HG03520 (cell line): ENCODE results near the gene ATP1A4.
"Not testable (repeated sequence)": the region's sequence is repeated elsewhere in the genome, so short reads cannot be mapped to it uniquely, and the experiment has no call there.

Source experiments
- ATAC-seq: cut with Tn5 transposase; IDR thresholded peaks from one replicate; pipeline ENCODE4 v1.9.1; 2021; ENCODE audit warnings: mild to moderate bottlenecking, moderate library complexity; ENCODE audit not compliant: unreplicated experiment

Gene ATP1A4

GRCh38 chr1:160122978-160123495 is 28.4 kb upstream of the ATP1A4 start:
- ATAC-seq: no peak

DNA sequence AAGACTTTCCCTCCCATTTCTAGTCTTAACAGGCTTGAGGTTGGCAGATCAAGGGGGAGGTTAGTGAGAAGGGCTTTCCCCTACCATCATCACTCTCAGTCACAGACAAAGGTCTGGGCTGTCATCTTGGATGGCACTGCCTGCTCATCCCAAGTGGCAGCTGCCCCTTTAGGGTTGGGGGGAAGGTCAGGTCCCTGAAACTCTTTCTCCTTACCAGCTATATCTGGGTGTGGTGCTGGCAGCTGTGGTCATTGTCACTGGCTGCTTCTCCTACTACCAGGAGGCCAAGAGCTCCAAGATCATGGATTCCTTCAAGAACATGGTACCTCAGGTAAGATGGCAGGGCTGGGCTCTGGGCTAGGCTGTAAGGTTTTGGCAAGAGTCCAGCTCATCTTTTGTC is 27.7 kb upstream of the ATP1A4 start:
- no peak for ATAC-seq

DNA sequence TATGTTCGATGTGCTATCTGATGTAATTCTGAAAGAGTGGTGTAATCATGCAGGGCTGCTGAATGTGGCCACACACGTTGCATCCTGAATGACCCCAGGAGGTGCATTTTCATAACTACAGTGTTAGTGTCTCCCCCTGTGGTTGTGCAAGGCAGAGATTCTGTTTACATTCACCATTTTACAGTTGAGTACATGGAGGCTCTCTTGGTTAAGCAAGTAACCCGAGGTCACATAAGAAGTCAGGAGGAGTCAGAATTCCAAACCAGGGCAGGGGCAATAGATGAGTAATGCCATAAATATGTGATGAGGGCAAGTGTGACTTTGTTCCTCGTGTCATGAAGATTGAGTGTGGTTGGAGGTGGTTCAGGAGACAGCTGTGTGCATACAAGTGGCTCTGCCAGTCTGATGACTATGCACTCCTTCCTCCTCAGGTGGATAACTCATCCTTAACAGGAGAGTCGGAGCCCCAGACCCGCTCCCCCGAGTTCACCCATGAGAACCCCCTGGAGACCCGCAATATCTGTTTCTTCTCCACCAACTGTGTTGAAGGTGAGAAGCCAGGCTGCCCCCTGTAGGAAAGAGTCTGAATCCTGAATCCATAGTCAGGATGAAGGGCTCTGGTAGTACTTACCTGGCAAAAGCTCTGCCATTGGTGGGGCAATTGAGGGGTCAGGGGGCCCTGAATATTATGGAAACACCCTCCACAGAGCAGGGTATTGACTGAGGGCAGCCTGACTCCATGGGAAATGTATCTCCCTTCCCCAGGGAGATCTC is 26.5 kb upstream of the ATP1A4 start:
- ATAC-seq: no peak

DNA sequence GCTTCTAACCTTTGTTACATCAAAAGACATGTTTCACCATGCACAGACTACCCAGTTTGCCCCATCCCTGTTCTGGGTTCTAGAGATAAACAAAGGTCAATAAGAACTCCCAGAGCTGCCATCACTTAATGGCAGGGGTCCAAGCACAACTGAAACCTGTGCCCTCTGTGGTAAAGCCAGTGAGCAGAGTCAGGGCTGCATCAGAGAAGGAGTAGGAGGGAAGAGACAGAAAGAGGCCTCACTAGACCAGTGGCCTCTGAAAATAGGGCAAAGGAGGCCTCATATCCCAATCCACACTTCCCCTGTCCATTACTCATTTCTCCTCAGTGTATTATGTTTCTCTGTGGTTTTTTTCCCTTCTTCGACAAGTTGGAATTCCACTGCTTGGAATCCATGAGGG is 25.7 kb upstream of the ATP1A4 start:
- no peak for ATAC-seq

DNA sequence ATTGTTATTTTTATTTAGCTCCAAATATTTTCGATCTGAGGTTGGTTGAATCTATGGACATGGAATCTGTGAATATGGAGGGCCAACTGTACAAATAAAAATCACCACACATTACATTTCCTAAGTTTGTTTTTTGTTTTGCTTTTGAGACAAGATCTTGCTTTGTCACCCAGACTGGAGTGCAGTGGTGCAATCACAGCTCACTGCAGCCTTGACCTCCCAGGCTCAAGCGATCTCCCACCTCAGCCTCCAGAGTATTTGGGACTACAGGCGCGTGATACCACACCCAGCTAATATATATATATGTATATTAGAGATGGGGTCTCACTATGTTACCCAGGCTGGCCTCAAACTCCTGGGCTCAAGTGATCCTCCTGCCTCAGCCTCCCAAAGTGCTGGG is 25.1 kb upstream of the ATP1A4 start:
- ATAC-seq: not testable (repeated sequence)

- ATAC-seq: no peak
Observed at GRCh38 chr1:160127381-160127780, 24.0 kb upstream of the ATP1A4 start.

GRCh38 chr1:160127865-160128523 is 23.4 kb upstream of the ATP1A4 start:
- ATAC-seq: no peak

- ATAC-seq: no peak
Observed at GRCh38 chr1:160128636-160129035, 22.8 kb upstream of the ATP1A4 start.

DNA sequence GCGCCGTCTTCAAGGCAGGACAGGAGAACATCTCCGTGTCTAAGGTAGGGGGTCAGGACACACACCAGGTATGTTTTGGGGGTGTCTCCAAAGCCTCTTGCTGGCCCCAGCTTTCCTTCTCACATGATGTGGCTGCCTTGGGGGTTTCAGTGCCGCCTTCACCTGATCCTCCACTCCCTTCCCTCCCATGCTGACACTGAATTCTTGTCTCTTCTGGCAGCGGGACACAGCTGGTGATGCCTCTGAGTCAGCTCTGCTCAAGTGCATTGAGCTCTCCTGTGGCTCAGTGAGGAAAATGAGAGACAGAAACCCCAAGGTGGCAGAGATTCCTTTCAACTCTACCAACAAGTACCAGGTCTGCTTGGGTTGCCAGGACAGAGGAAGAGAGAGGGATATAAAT is 22.4 kb upstream of the ATP1A4 start:
- ATAC-seq: no peak

DNA sequence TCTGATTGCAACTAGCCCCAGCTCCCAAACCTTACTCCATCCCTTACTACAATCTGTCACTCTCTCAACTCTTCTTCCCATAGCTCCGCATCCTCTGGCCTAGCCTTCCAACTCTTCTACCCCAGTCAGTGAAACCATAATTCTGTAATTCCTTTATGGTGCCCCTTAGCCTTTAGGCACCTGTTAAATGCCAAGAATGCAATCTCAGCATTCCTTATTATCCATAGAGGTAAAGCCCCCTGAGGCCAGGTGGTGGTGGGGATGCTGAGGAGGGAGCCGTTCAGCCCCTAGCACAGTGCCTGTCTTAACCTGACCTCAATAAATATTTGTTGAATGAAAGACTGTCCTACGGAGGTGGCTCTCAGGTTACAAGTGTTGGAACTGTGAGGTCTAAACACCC is 21.8 kb upstream of the ATP1A4 start:
- ATAC-seq: no peak

GRCh38 chr1:160129966-160130365 is 21.4 kb upstream of the ATP1A4 start:
- no peak for ATAC-seq

DNA sequence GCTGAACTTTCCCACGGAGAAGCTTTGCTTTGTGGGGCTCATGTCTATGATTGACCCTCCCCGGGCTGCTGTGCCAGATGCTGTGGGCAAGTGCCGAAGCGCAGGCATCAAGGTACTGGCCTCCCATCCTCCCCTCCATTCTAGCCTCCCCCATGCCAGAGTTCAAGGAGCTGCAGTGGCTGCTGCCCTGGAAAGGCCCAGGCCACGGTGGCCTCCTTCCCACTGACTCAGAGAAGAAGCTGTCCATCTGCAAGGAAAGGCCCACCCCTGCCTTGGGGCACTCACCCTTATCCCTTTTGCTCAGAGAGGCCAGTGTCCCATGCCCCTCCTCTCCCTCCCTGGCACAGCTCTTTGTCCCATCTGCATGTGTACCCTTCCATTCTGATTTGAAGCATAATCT is 20.9 kb upstream of the ATP1A4 start:
- no peak for ATAC-seq

- ATAC-seq: no peak
Observed at GRCh38 chr1:160130939-160131338, 20.5 kb upstream of the ATP1A4 start.

DNA sequence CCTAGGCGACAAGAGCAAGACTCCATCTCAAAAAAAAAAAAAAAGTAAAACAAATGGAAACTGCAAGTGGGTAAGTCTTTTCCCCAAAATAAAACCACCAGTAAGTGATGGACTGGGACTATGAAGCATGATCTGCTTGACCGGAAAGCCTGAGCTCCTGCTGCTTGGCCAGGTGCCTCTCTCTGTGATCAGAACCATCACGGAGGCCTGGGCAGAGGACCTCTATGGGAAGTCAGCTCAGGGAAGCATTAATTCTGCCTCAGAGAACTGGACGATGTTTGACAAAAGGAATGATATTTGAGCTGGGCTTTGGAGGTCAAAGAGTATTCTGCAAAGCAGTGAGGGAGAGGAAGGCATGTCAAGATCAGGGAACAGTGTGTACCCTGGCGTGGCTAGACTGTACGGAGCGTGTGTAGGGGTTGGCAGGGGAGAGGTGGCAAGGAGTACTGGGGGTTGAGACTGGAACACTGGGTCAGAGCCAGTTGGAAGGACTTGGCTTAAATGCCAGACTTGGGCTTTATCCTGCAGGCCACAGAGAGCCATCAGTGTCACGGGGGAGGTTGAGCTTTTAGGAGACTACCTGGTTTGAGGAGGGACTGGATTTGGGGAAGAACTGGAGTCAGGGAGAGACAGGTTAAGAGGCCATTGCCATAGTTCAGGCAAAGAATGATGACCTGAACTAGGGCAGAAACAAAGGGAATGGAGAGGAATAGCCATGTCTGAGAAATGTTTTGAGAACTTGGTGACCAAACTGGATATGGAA is 19.4 kb upstream of the ATP1A4 start:
- ATAC-seq: no peak

DNA sequence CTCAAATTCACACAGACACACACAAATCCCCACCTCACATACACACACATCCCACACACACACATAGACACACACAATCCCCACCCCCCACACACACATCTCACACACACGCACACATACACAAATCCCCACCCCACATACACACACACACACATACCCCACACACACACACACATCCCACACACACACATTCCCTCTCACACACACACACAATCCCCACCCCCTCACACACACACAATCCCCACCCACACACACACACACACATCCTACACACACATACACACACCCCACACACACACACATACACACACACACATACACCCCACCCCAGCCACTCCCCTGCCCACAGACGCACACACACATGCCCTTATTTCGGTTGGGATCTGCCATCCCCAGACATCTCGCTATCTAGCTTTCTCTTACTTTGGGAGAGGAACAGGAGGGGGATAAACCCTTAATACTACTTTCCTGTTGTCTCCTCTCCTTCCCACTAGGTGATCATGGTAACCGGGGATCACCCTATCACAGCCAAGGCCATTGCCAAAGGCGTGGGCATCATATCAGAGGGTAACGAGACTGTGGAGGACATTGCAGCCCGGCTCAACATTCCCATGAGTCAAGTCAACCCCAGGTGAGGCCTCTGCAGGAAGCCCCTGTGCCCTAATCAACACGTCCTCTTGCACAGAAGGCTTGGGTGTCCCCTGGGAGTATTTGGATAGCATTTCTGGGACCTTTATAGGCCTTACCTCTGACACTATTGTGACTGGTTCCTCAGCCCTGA is 17.2 kb upstream of the ATP1A4 start:
- no peak for ATAC-seq

DNA sequence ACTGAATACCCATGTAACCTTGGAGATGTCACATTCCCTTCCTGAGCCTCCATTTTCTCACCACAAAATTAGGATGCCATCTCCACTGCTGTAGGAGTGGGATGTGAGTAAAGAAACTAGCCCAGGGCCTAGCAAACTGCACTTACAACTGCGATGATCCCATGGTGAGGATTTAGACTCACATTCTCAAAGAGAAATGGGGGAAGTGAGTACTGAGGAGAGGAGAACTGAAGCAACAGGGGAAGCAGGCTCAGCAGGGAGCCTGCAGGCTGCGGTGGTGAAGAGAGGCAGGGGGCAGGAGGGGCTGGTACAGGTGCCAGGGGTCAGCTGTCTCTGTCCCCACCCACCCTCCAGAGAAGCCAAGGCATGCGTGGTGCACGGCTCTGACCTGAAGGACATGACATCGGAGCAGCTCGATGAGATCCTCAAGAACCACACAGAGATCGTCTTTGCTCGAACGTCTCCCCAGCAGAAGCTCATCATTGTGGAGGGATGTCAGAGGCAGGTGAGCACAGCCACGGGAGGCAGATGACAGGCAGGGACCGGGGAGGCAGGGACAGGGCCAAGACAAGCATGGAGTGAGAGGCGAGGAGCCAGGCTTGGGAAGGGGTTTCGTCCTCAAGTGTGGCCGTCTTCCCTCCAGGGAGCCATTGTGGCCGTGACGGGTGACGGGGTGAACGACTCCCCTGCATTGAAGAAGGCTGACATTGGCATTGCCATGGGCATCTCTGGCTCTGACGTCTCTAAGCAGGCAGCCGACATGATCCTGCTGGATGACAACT is 16.4 kb upstream of the ATP1A4 start:
- no peak for ATAC-seq

DNA sequence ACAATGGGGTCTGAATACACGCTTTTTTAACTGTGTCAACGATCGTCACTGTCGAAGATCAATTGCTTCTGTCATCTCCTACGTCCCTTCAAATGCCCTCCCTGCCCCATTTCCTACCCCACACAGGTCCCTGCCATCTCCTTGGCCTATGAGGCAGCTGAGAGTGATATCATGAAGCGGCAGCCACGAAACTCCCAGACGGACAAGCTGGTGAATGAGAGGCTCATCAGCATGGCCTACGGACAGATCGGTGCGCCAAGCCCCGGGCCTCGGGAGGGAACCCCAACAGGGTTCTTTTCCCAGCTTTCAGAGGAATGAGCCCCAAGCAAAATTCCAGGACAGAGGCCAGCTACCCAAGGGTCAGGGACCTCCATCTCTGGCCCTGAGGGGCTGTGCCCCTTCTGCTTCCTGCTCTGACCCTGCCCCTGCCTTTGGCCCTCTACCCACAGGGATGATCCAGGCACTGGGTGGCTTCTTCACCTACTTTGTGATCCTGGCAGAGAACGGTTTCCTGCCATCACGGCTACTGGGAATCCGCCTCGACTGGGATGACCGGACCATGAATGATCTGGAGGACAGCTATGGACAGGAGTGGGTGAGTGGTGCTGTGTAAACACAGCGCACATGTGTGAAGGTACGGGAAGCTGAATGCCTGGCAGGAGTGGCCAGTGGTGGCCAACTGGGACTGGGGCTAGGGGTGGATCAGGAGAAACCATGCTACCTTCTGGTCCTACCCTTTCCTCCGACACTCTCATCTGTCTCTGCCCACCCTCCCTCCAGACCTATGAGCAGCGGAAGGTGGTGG is 15.1 kb upstream of the ATP1A4 start:
- ATAC-seq: no peak

DNA sequence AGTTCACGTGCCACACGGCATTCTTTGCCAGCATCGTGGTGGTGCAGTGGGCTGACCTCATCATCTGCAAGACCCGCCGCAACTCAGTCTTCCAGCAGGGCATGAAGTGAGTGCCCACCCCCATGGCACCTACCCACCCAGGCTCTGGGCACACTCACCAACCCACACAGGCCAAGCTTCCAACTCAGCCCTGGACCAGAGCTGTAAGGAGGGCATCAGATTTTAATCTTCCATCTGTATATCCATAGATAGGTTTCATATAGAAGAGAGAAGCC is 14.5 kb upstream of the ATP1A4 start:
- no peak for ATAC-seq

DNA sequence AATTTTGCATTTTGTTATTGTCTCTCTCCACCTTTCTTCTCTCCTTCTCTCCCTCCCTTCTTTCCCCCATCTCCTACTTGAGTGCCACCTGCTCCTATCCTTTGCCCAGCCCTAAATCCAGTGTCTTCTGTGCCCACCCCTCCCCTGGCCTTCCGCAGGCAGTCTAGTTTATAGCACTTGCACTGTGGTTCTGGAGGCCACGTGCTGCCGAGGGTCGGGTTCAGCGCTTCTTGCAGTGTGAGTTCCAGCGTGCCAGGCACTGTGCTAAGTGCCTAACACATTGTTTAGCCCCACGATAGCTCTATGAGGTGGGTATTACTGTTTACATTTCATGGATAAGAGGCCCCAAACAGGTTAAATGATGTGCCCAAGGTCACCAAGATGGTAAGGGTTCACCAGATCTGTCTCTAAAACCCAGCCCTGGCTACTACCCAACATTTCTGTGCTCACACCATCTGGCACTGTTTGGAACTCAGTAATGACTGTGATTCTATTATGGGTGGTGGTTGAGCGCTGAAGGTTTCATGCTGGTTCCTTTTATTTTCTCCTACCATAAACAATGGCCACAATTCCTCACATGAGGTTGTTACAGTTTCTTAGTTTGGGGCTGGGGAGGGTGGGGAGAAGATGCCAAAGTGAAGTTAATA is 14.1 kb upstream of the ATP1A4 start:
- ATAC-seq: no peak
